WI38 (cell line): ENCODE measurements around the gene KCNJ10.

Experiments used
- H3K4me3 ChIP-seq: 2 replicates; pipeline ENCODE4 v1.5.1; 2011; ENCODE audit warnings: low read depth, mild to moderate bottlenecking, control low read depth, low read length
- TF ChIP-seq, protein P1 (sequence below): IDR thresholded peaks from 2 replicates; pipeline ENCODE4 v1.5.1; 2012; ENCODE audit warnings: low read depth, mild to moderate bottlenecking, control low read depth, low read length

KCNJ10 gene

GRCh38 chr1:160104486-160104885 is 34.5 kb upstream of the KCNJ10 start:
- TF ChIP-seq, protein P1, sequence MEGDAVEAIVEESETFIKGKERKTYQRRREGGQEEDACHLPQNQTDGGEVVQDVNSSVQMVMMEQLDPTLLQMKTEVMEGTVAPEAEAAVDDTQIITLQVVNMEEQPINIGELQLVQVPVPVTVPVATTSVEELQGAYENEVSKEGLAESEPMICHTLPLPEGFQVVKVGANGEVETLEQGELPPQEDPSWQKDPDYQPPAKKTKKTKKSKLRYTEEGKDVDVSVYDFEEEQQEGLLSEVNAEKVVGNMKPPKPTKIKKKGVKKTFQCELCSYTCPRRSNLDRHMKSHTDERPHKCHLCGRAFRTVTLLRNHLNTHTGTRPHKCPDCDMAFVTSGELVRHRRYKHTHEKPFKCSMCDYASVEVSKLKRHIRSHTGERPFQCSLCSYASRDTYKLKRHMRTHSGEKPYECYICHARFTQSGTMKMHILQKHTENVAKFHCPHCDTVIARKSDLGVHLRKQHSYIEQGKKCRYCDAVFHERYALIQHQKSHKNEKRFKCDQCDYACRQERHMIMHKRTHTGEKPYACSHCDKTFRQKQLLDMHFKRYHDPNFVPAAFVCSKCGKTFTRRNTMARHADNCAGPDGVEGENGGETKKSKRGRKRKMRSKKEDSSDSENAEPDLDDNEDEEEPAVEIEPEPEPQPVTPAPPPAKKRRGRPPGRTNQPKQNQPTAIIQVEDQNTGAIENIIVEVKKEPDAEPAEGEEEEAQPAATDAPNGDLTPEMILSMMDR = no peak; the same call in 1 of the 2 replicates

GRCh38 chr1:160103658-160104408 is 33.9 kb upstream of the KCNJ10 start:
- TF ChIP-seq, protein P1 = no peak
- H3K4me3 ChIP-seq = no peak overlapping the region

More at GRCh38 chr1:160104486-160104885, 34.5 kb upstream of the KCNJ10 start:
- no peak overlapping the region for H3K4me3 ChIP-seq

- no peak overlapping the region for H3K4me3 ChIP-seq
- TF ChIP-seq, protein P1 = no peak
These were observed 32.0 kb upstream of the KCNJ10 start for GRCh38 chr1:160101717-160102522.

GRCh38 chr1:160101037-160101716 is 31.2 kb upstream of the KCNJ10 start:
- TF ChIP-seq, protein P1 = peak; percentile 95
- no peak overlapping the region for H3K4me3 ChIP-seq

GRCh38 chr1:160099716-160100375 is 29.9 kb upstream of the KCNJ10 start:
- TF ChIP-seq, protein P1 = no peak
- H3K4me3 ChIP-seq = no peak overlapping the region

- TF ChIP-seq, protein P1 = no peak
- peak overlapping the region; percentile 61 for H3K4me3 ChIP-seq
These were observed 29.0 kb upstream of the KCNJ10 start for GRCh38 chr1:160098852-160099561.
